ENCODE data around the gene MAPK8. TPM values are rescaled to one million over a fixed set of nuclear protein-coding genes. Genes with fewer than 3 reads are reported as not detected.

The MAPK8 gene
- total and polyA plus RNA-seq, 9 of the 15 experiments (the other 6 are each of a cell fraction or from before 2014, with no cell fraction given), result 6.4 to 159 (median 71.0) TPM

GRCh38 chr10:48437546-48437945 lies 131.1 kb downstream of the MAPK8 start:
- peaks cover 36% of the 10 kb centered on the region for H3K36me3 ChIP-seq (ENCODE audit: control insufficient read depth, insufficient read depth, low read length)
- ChIA-PET POLR2A (interaction anchor here (0.6 to 1.8 kb wide), 4 partner anchors 8 to 22 kb away, joined by 3 to 6 read pairs (median 4); no protein-coding TSS in a partner anchor), CTCF (ENCODE audit: low intra/inter-chr PET ratio) (no interaction called here)
- no peak overlapping the region for H3K4me3 ChIP-seq
- H3K27me3 ChIP-seq (ENCODE audit: control insufficient read depth in 2 of 2, insufficient read depth in 2 of 2, low read length in 2 of 2), result no peaks in the 10 kb centered on the region
- no TSS peak for BruUV-seq (replicated peaks)
- 93% methylated on average over 3 of the region's 3 CpGs for WGBS (ENCODE audit: insufficient coverage, low coverage, missing lambda C conversion rate)
- H3K9me3 ChIP-seq (replicated peaks; ENCODE audit: control insufficient read depth, insufficient read depth, low read depth, low read length), result no peaks in the 10 kb centered on the region
- in situ Hi-C loops (cut with MboI) (no loop called here), intact Hi-C loops (cut with micrococcal nuclease) (no loop called here)
- FAIRE-seq (no peak), ATAC-seq (no peak), DNase-seq (ENCODE audit: extremely low read depth in 1 of 4, low spot score in 3 of 4) (no peak)
- no peak overlapping the region for H3K4me2 ChIP-seq (ENCODE audit: insufficient read depth, low read length)
- H3K79me2 ChIP-seq (ENCODE audit: control insufficient read depth, insufficient read depth, low read length), result peaks cover 11% of the 10 kb centered on the region; the same call in 1 of the 3 replicates
- H3K9ac ChIP-seq (ENCODE audit: insufficient read depth in 1 of 2, low read depth in 2 of 2, low read length in 2 of 2), result no peak overlapping the region
- no peaks in the 10 kb centered on the region for H4K20me1 ChIP-seq (replicated peaks; ENCODE audit: control insufficient read depth, insufficient read depth, low read length)
- H3K27ac ChIP-seq (ENCODE audit: extremely low read depth, low read depth, low read length), result no peak overlapping the region
- no peaks in the 10 kb centered on the region for H3K9me1 ChIP-seq (ENCODE audit: control insufficient read depth, insufficient read depth, low read length)
- no peak overlapping the region for H2AFZ ChIP-seq (ENCODE audit: low read depth, low read length)
- TF ChIP-seq LCOR (CRISPR knock-in tag; IDR thresholded peaks at IDR 0.05), result no peak
- H3K4me1 ChIP-seq (replicated peaks in 1 of 2; ENCODE audit: control insufficient read depth in 2 of 2, insufficient read depth in 2 of 2, low read length in 2 of 2), result peaks cover 3 to 12% of the 10 kb centered on the region in 2 experiments; a peak in 3 of 5 replicates

- Histone ChIP-seq H3K4me2 (ENCODE audit: insufficient read depth, low read length) (no peak overlapping the region), H3K9me3 (replicated peaks; ENCODE audit: control insufficient read depth, insufficient read depth, low read depth, low read length) (no peaks in the 10 kb centered on the region), H3K4me3 (no peak overlapping the region), H3K4me1 (replicated peaks in 1 of 2; ENCODE audit: control insufficient read depth in 2 of 2, insufficient read depth in 2 of 2, low read length in 2 of 2) (peaks cover 3 to 8% of the 10 kb centered on the region in 2 experiments; a peak in 3 of 5 replicates), H3K27me3 (ENCODE audit: control insufficient read depth in 2 of 2, insufficient read depth in 2 of 2, low read length in 2 of 2) (no peaks in the 10 kb centered on the region), H3K9me1 (ENCODE audit: control insufficient read depth, insufficient read depth, low read length) (no peaks in the 10 kb centered on the region), H2AFZ (ENCODE audit: low read depth, low read length) (no peak overlapping the region), H3K36me3 (ENCODE audit: control insufficient read depth, insufficient read depth, low read length) (peaks cover 36% of the 10 kb centered on the region), H3K79me2 (ENCODE audit: control insufficient read depth, insufficient read depth, low read length) (no peaks in the 10 kb centered on the region), H4K20me1 (replicated peaks; ENCODE audit: control insufficient read depth, insufficient read depth, low read length) (no peaks in the 10 kb centered on the region), H3K27ac (ENCODE audit: extremely low read depth, low read depth, low read length) (no peak overlapping the region), H3K9ac (ENCODE audit: insufficient read depth in 1 of 2, low read depth in 2 of 2, low read length in 2 of 2) (no peak overlapping the region)
- ATAC-seq (no peak), DNase-seq (ENCODE audit: extremely low read depth in 1 of 4, low spot score in 3 of 4) (peak in 1 of 4 experiments; percentile 8), FAIRE-seq (no peak)
- CTCF ChIA-PET (ENCODE audit: low intra/inter-chr PET ratio), result no interaction called here
- POLR2A ChIA-PET, result no interaction called here
- intact Hi-C loops (cut with micrococcal nuclease), result no loop called here
- BruUV-seq (replicated peaks), result no TSS peak
- WGBS (ENCODE audit: insufficient coverage, low coverage, missing lambda C conversion rate), result 91% methylated on average over 2 of the region's 2 CpGs
- in situ Hi-C loops (cut with MboI), result no loop called here
- TF ChIP-seq NR2F6 (CRISPR knock-in tag; IDR thresholded peaks at IDR 0.05) (no peak), KAT7 (CRISPR knock-in tag; IDR thresholded peaks at IDR 0.05; ENCODE audit: borderline replicate concordance) (no peak), CCNT2 (IDR thresholded peaks at IDR 0.05; ENCODE audit: borderline replicate concordance, extremely low read depth, insufficient read length, low read depth, low read length) (no peak), MBD2 (IDR thresholded peaks at IDR 0.05; ENCODE audit: borderline replicate concordance, low read depth) (no peak), ZNF561 (CRISPR knock-in tag; conservative IDR thresholded peaks at IDR 0.05) (no peak), ZNF586 (CRISPR knock-in tag; conservative IDR thresholded peaks at IDR 0.05) (no peak), POLR2A (conservative IDR thresholded peaks at IDR 0.05) (no peak), TAF7 (tag; IDR thresholded peaks at IDR 0.05) (no peak), TCF7 (IDR thresholded peaks at IDR 0.05; ENCODE audit: borderline replicate concordance) (no peak), ARID2 (IDR thresholded peaks at IDR 0.05) (no peak)
- TF ChIP-seq, protein P1, sequence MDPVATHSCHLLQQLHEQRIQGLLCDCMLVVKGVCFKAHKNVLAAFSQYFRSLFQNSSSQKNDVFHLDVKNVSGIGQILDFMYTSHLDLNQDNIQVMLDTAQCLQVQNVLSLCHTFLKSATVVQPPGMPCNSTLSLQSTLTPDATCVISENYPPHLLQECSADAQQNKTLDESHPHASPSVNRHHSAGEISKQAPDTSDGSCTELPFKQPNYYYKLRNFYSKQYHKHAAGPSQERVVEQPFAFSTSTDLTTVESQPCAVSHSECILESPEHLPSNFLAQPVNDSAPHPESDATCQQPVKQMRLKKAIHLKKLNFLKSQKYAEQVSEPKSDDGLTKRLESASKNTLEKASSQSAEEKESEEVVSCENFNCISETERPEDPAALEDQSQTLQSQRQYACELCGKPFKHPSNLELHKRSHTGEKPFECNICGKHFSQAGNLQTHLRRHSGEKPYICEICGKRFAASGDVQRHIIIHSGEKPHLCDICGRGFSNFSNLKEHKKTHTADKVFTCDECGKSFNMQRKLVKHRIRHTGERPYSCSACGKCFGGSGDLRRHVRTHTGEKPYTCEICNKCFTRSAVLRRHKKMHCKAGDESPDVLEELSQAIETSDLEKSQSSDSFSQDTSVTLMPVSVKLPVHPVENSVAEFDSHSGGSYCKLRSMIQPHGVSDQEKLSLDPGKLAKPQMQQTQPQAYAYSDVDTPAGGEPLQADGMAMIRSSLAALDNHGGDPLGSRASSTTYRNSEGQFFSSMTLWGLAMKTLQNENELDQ (CRISPR knock-in tag; IDR thresholded peaks at IDR 0.05; ENCODE audit: borderline replicate concordance), result no peak
These were observed 132.6 kb downstream of the MAPK8 start for GRCh38 chr10:48439031-48439430.

Measured in K562 (cell line).